HG03378 (cell line): ENCODE results near the gene TRPM3.
"Not testable (repeated sequence)": the region's sequence is repeated elsewhere in the genome, so short reads cannot be mapped to it uniquely, and the experiment has no call there.

Experiments used
- ATAC-seq: cut with Tn5 transposase; IDR thresholded peaks from one replicate; pipeline ENCODE4 v1.9.1; 2021; ENCODE audit warnings: mild to moderate bottlenecking, moderate library complexity; ENCODE audit not compliant: unreplicated experiment

Gene TRPM3

DNA sequence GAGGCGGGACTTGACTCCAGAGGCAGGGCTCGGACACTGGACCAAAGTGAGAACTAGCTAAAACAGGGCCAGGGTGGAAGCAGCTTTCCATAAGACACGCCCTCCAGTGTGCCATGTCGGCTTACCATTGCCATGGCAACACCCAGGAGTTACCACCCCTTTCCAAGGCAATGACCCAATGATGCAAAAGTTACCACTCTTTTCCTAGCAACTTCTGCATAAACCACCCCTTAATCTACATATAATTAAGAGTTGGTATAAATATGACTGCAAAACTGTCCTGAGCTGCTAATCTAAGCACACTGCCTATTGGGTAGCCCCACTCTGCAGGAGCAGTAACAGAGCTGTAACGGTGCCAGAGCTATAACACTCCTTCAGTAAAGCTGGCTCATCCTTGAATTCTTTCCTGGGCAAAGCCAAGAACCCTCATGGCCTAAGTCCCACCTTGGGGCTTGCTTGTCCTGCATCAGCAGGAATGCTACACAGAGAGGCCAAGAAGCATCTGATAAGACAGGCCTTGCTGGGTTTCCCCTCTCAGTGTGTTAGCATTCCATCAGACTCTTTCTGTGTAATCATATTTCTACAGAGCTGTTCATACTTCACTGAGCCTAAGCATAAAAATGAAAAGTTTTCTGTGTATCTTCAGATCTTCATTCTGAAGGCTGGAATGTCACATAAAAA lies 444.2 kb downstream of the TRPM3 start:
- no peak for ATAC-seq

- no peak for ATAC-seq
Observed at GRCh38 chr9:70675868-70676370, 445.5 kb downstream of the TRPM3 start.

DNA sequence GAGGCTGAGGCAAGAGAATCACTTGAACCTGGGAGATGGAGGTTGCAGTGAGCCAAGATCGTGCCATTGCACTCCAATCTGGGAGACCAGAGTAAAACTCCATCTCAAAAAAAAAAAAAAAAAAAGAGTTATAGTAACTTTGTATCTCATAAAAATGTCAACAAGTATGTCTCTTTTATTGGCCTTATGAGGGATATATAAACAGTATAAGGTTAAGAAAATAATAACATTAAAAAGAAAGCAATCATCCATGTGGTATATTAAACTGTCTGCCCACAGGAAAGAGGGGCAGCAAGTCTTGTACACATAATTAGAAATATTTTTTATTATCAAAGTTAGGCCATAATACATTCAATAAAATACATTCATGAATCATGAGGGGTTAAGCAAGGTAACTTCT lies 447.6 kb downstream of the TRPM3 start:
- ATAC-seq: no peak

DNA sequence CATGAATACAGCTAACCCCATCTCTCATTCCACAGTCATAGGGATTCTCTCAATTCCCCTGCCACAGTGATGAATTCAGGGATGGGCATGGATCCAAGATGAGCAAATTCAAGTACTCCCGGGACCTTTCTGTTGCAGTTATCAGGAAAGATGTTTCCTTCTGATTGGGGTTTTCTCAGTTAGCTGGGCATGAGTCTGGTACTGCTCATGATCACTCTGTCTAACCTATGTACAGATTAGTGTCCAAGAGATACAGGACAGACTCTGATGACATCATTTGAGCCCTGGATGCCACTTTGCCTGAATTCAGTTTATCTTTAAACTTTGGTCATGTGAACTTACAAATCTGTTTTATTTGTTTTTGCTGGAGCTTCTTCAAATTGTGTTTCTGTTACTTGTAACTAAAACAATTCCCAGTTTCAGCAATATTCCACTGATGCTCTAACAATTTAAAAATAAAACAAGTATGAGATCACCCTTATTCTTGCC lies 449.2 kb downstream of the TRPM3 start:
- no peak for ATAC-seq

GRCh38 chr9:70668751-70669150 lies 452.7 kb downstream of the TRPM3 start:
- no peak for ATAC-seq

- no peak for ATAC-seq
Observed at GRCh38 chr9:70658765-70659164, 462.7 kb downstream of the TRPM3 start.

GRCh38 chr9:70656281-70656680 lies 465.1 kb downstream of the TRPM3 start:
- ATAC-seq: no peak

DNA sequence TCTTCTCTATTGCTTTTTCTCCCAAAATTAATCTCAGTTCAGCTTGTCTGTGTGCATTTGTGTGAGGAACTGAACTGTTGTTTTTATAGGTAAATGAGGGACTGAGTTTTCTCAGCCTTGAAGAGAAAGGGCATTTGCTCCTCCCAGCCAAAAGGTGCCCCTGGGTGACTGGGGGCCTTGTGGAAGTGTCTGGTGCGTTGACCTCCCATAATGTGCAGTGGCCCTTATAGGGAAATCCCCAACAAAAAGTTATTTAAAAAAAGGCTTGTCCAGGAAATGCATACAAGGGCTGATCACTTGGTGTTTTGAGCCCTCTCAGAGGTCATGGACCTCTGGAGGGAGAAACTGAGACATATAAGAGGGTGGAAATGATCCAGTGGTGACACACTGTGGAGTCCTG lies 467.3 kb downstream of the TRPM3 start:
- ATAC-seq: no peak

- not testable (repeated sequence) for ATAC-seq
Observed at GRCh38 chr9:70644627-70645026, 476.8 kb downstream of the TRPM3 start.

- ATAC-seq: no peak
Observed at GRCh38 chr9:70642341-70642740, 479.1 kb downstream of the TRPM3 start.

DNA sequence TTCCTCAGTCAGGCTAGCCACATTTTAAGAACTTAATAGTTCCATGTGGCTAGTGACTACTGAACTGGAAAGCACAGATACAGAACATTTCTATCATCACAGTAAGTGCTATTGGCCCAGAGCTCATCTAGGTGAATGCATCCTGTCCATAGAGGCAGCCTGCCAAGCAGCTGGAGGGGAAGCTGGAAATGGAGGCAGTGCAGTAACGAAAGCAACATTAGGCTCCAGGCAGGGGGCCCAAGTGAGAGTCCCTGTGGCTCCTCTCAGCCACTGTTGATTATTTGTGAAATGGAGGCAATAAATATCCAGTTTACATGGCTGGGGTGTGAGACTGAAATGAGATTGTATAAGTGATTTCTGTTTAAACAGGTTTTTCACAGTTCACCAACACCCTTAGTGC lies 479.8 kb downstream of the TRPM3 start:
- no peak for ATAC-seq

GRCh38 chr9:70641031-70641430 lies 480.4 kb downstream of the TRPM3 start:
- no peak for ATAC-seq

DNA sequence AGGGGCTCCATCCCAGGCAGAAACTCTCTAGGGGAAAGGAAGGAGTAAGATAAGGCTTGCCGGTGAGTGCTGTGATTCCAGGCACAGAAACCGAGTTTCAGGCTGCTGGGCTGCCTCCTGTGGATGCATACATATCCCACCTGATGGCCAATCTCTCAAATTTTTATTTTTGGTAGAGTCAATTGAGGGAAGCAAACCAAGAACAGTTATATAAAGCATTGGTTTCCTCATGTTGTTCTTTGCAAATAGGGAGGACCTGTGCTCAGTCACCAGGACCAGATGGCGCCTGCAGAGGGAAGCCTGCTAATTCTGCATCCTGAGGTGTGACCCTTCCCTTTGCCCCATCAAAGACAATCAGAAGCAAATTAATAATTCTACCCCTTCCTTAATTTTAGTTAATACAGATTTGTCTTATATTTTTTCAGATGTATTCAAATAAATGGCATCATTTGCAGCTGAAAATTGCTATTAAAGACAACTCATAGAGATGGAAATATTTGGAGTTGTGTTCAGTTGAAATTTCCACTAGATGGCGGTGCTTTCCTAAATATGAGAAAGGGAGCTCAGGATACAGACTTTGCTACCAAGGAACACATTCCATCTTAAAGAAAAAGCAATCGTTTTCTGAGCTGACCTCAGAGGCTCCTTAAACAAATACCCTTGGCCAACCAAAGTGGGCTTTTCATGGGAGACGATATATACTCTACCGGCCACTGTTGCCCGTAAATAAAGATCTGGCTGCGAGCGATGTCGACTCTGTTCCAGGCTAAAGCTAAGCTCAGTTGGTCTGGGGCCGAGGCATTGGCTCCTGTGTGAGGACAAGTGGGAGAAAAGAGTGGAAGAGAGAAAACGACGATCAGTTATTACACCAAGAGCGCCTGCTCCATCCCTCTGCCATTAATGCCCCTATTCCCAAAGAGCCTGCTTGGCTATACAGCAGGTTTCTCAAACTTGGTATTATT lies 481.3 kb downstream of the TRPM3 start:
- no peak for ATAC-seq

DNA sequence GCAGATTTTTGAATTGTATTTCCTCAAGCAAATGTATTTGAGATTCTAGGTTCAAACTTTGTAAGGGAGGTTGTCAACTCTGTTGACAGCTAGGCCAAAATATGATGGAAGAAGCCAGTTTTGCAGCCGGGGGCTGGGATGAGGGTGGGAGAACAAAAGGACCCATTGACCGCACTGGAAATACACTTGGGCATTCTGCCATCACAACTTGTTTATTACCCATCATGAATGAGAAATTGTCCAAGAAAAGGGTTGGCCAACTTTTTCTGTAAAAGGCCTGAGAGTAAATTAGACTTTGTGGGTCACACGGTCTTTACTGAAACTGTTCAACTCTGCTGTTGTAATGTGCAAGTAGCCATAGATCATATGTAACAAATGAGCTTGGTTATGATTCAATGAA lies 485.6 kb downstream of the TRPM3 start:
- ATAC-seq: no peak

- ATAC-seq: no peak
Observed at GRCh38 chr9:70634696-70635095, 486.7 kb downstream of the TRPM3 start.

GRCh38 chr9:70630971-70631370 lies 490.4 kb downstream of the TRPM3 start:
- ATAC-seq: no peak

DNA sequence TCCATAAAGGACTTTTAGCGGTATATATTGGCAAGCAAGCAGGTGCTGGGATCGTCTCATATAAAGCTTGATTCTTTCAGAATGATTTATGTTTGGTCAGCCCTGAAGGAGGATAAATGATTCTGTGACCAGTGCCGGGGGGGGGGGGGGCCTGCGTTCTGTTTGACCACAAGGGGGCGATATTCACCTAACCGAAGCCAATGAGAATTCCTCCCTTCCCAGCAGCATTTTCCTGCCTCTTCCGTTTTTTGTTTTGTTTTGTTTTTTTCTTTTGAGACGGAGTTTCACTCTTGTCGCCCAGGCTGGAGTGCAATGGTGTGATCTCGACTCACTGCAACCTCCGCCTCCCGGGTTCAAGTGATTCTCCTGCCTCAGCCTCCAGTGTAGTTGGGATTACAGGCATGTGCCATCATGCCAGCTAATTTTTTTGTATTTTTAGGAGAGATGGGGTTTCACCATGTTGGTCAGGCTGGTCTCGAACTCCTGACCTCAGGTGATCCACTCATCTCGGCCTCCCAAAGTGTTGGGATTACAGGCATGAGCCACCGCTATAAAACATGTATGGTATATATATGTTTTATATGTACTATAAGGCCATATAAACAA lies 492.2 kb downstream of the TRPM3 start:
- ATAC-seq: not testable (repeated sequence)

GRCh38 chr9:70625078-70625477 lies 496.3 kb downstream of the TRPM3 start:
- ATAC-seq: no peak

- no peak for ATAC-seq
Observed at GRCh38 chr9:70618784-70619183, 502.6 kb downstream of the TRPM3 start.

DNA sequence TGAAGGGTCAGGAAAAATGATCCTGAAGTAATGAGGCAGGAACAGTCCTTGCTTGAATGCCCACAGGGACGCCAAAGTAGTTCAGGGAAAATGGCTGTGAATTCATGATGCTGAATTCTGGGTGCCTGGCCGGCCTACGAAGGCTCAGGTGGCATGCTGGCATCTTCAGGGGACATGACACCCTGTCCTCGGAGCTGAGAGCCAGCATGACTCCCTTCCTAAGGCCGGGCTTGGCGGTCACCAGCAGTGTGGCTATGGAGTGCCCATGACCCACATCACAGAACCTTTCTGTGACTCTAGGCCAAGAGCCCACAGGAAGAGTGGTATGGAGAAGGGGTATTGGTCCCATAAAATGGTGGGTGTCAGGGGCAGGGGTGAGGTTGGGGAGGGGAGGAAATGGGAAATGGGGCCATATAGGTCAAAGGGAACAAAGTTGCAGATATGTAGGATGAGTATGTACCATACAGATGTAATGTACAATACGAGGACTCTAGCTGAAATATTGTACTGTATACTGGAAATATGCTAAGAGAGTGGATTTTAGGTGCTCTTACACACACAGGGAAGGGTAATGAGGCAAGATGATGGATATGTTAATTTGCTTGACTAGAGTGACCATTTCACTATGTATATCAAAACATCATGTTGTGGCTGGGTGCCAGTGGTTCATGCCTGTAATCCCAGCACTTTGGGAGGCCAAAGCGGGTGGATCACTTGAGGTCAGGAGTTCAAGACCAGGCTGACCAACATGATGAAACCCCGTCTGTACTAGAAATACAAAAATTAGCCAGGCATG lies 504.2 kb downstream of the TRPM3 start:
- ATAC-seq: no peak
